HepG2 (cell line): ENCODE measurements around the gene CRLF1. TPM values are rescaled to one million over a fixed set of nuclear protein-coding genes. Genes with fewer than 3 reads are reported as not detected.

Source experiments
- ARID2 ChIP-seq: sonication (generic); formaldehyde crosslinking; IDR thresholded peaks from 2 replicates; pipeline ENCODE4 v1.8.1; 2022; ENCODE audit warnings: mild to moderate bottlenecking, missing genetic modification reagents, borderline replicate concordance
- ARID4A ChIP-seq: sonication (generic); formaldehyde crosslinking; IDR thresholded peaks from 2 replicates; pipeline ENCODE4 v1.5.0; 2020; ENCODE audit warnings: mild to moderate bottlenecking, missing genetic modification reagents, borderline replicate concordance
- ARNTL ChIP-seq: sonication (generic); formaldehyde crosslinking; IDR thresholded peaks from 2 replicates; pipeline ENCODE4 v1.4.0; 2020; ENCODE audit warnings: mild to moderate bottlenecking, missing genetic modification reagents
- ATRX ChIP-seq: sonication (generic); formaldehyde crosslinking; IDR thresholded peaks from 2 replicates; pipeline ENCODE4 v1.4.0; 2020; ENCODE audit warnings: missing genetic modification reagents, borderline replicate concordance
- E2F2 ChIP-seq: sonication (generic); formaldehyde crosslinking; IDR thresholded peaks from 2 replicates; pipeline ENCODE4 v1.4.0; 2020; ENCODE audit warnings: missing genetic modification reagents, borderline replicate concordance
- MAF1 ChIP-seq: sonication (generic); formaldehyde crosslinking; IDR thresholded peaks from 2 replicates; pipeline ENCODE4 v1.5.0; 2020; ENCODE audit warnings: missing genetic modification reagents, borderline replicate concordance
- MAFF ChIP-seq: IDR thresholded peaks from 2 replicates; pipeline ENCODE4 v1.6.1; 2011; ENCODE audit warnings: low read depth, low read length, improper control_type of control experiment
- MED13 ChIP-seq: sonication (generic); formaldehyde crosslinking; IDR thresholded peaks from 2 replicates; pipeline ENCODE4 v1.5.0; 2020; ENCODE audit warnings: missing genetic modification reagents
- MTA1 ChIP-seq: sonication (generic); formaldehyde crosslinking; IDR thresholded peaks from 2 replicates; pipeline ENCODE4 v1.4.0; 2020; ENCODE audit warnings: missing genetic modification reagents, mild to moderate bottlenecking, borderline replicate concordance
- PPARG ChIP-seq: conservative IDR thresholded peaks from 2 replicates; pipeline ENCODE4 v1.6.1; 2016; ENCODE audit warnings: missing biosample characterization, missing genetic modification reagents
- ZNF451 ChIP-seq: sonication (generic); formaldehyde crosslinking; IDR thresholded peaks from 2 replicates; pipeline ENCODE4 v1.5.0; 2020; ENCODE audit warnings: mild to moderate bottlenecking, missing genetic modification reagents
- ZNF598 ChIP-seq: sonication (generic); formaldehyde crosslinking; IDR thresholded peaks from 2 replicates; pipeline ENCODE4 v1.5.1; 2020; ENCODE audit warnings: mild to moderate bottlenecking, missing genetic modification reagents, borderline replicate concordance
- ZNF619 ChIP-seq: sonication (generic); formaldehyde crosslinking; IDR thresholded peaks from 2 replicates; pipeline ENCODE4 v1.4.0; 2020; ENCODE audit warnings: mild to moderate bottlenecking, missing genetic modification reagents
- ZNF768 ChIP-seq: sonication (generic); formaldehyde crosslinking; IDR thresholded peaks from 2 replicates; pipeline ENCODE4 v1.4.0; 2020; ENCODE audit warnings: missing genetic modification reagents
- ZNF790 ChIP-seq: sonication (generic); formaldehyde crosslinking; IDR thresholded peaks from 2 replicates; pipeline ENCODE4 v1.8.0; 2022; ENCODE audit warnings: missing genetic modification reagents, mild to moderate bottlenecking, borderline replicate concordance
- ZNF839 ChIP-seq: sonication (generic); formaldehyde crosslinking; IDR thresholded peaks from 2 replicates; pipeline ENCODE4 v1.4.0; 2020; ENCODE audit warnings: missing genetic modification reagents, mild to moderate bottlenecking, borderline replicate concordance
- ZNF891 ChIP-seq: sonication (generic); formaldehyde crosslinking; IDR thresholded peaks from 2 replicates; pipeline ENCODE4 v1.5.0; 2020; ENCODE audit warnings: mild to moderate bottlenecking, missing genetic modification reagents
- polyA plus RNA-seq, 8 experiments: library from polyadenylated mRNA; depleted of rRNA in 3 of 8; stranded (reverse) in 7 of 8; unstranded in 1 of 8; fragments of >200 nt; fragmentation: Illumina TruSeq in 4 of 8; extraction: Trizol in 4 of 8; gene quantifications; 2 replicates each; pipeline versions ENCODE4 v1.2.1 to v1.2.3, GENCODE V29; 2011 to 2016; ENCODE audit warnings: low read depth in 4 of 8, missing spikeins in 1 of 8, mixed read lengths in 1 of 8; ENCODE audit not compliant: insufficient read depth in 1 of 8
- total RNA-seq, 5 experiments: library from RNA; depleted of rRNA; stranded (reverse); fragments of >200 nt; fragmentation: Illumina TruSeq; extraction: Trizol; gene quantifications; 2 replicates each; pipeline ENCODE4 v1.2.3, GENCODE V29; 2016; ENCODE audit warnings: low read depth in 1 of 5
- TF ChIP-seq, protein P1 (sequence below): sonication (generic); formaldehyde crosslinking; IDR thresholded peaks from 2 replicates; pipeline ENCODE4 v1.4.0; 2020; ENCODE audit warnings: missing genetic modification reagents

The CRLF1 gene
- total and polyA plus RNA-seq, 2 of the 13 experiments (the other 11 are each of a cell fraction or from before 2014, with no cell fraction given): 217 to 296 TPM

GRCh38 chr19:18588611-18589379, 17.8 kb downstream of the CRLF1 start, which contains the start of gene REX1BD (continued):
- TF ChIP-seq, protein P1, sequence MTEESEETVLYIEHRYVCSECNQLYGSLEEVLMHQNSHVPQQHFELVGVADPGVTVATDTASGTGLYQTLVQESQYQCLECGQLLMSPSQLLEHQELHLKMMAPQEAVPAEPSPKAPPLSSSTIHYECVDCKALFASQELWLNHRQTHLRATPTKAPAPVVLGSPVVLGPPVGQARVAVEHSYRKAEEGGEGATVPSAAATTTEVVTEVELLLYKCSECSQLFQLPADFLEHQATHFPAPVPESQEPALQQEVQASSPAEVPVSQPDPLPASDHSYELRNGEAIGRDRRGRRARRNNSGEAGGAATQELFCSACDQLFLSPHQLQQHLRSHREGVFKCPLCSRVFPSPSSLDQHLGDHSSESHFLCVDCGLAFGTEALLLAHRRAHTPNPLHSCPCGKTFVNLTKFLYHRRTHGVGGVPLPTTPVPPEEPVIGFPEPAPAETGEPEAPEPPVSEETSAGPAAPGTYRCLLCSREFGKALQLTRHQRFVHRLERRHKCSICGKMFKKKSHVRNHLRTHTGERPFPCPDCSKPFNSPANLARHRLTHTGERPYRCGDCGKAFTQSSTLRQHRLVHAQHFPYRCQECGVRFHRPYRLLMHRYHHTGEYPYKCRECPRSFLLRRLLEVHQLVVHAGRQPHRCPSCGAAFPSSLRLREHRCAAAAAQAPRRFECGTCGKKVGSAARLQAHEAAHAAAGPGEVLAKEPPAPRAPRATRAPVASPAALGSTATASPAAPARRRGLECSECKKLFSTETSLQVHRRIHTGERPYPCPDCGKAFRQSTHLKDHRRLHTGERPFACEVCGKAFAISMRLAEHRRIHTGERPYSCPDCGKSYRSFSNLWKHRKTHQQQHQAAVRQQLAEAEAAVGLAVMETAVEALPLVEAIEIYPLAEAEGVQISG (CRISPR knock-in tag): peak; percentile 99
- TF ChIP-seq ZNF839 (CRISPR knock-in tag): no peak
- no peak for TF ChIP-seq ATRX
- no peak for TF ChIP-seq ZNF891 (CRISPR knock-in tag)
- TF ChIP-seq ZNF790 (CRISPR knock-in tag): no peak
- TF ChIP-seq MED13 (CRISPR knock-in tag): 0 out of 2 replicates have a peak, but pooled peaks have one; percentile 16
- peak; percentile 82; the same call in 1 of the 2 replicates for TF ChIP-seq ARID4A
- TF ChIP-seq MAFF: no peak
- TF ChIP-seq ZNF598 (CRISPR knock-in tag): no peak
- peak; percentile 59; the same call in 1 of the 2 replicates for TF ChIP-seq MAF1 (CRISPR knock-in tag)
- peak; percentile 65; the same call in 1 of the 2 replicates for TF ChIP-seq PPARG (CRISPR knock-in tag)
- TF ChIP-seq ZNF768 (CRISPR knock-in tag): peak; percentile 95
- TF ChIP-seq E2F2 (CRISPR knock-in tag): 0 out of 2 replicates have a peak, but pooled peaks have one; percentile 31
- peak; percentile 86; the same call in 1 of the 2 replicates for TF ChIP-seq ZNF451
- TF ChIP-seq MTA1 (CRISPR knock-in tag): peak; percentile 87; the same call in 1 of the 2 replicates
- TF ChIP-seq ARID2: no peak
- no peak for TF ChIP-seq ZNF619 (CRISPR knock-in tag)
- TF ChIP-seq ARNTL: no peak; the same call in 1 of the 2 replicates
